K562 (cell line): ENCODE measurements around the gene HAPLN2. TPM values are rescaled to one million over a fixed set of nuclear protein-coding genes. Genes with fewer than 3 reads are reported as not detected.

Experiments used
- BDP1 ChIP-seq: IDR thresholded peaks from 3 replicates; pipeline ENCODE4 v1.6.1; 2011; ENCODE audit not compliant: insufficient read length, insufficient read depth
- CBFA2T2 ChIP-seq: fragments of 450-650 bp; conservative IDR thresholded peaks from 2 replicates; pipeline ENCODE4 v1.6.1; 2017; ENCODE audit warnings: mild to moderate bottlenecking
- FOXK2 ChIP-seq, 2 experiments: fragments of 450-650 bp; IDR thresholded peaks in 1 of 2; conservative IDR thresholded peaks in 1 of 2; 2 replicates each; pipeline ENCODE4 v1.6.1; 2016; ENCODE audit warnings: low read depth in 2 of 2, mild to moderate bottlenecking in 1 of 2
- L3MBTL2 ChIP-seq: fragments of 450-650 bp; IDR thresholded peaks from 2 replicates; pipeline ENCODE4 v1.6.1; 2016; ENCODE audit warnings: mild to moderate bottlenecking, moderate library complexity
- OTX1 ChIP-seq: fragments of 450-650 bp; formaldehyde crosslinking; IDR thresholded peaks from 2 replicates; pipeline ENCODE4 v1.4.0; 2022; ENCODE audit warnings: mild to moderate bottlenecking
- RBBP5 ChIP-seq: fragments of 200-600 bp; sonication (generic); IDR thresholded peaks from 2 replicates; pipeline ENCODE4 v1.6.1; 2012; ENCODE audit warnings: borderline replicate concordance, mild to moderate bottlenecking, low read length, control low read depth, inconsistent platforms; ENCODE audit not compliant: insufficient read depth, poor library complexity, severe bottlenecking
- SAP30 ChIP-seq: fragments of 200-600 bp; sonication (generic); IDR thresholded peaks from 2 replicates; pipeline ENCODE4 v1.6.1; 2012; ENCODE audit warnings: borderline replicate concordance, low read depth, mild to moderate bottlenecking, moderate library complexity, low read length, control low read depth, inconsistent platforms; ENCODE audit not compliant: insufficient read depth, poor library complexity, severe bottlenecking
- TRIM28 ChIP-seq: fragments of 450-650 bp; IDR thresholded peaks from 2 replicates; pipeline ENCODE4 v1.6.1; 2017
- ZNF140 ChIP-seq: fragments of 250-450 bp; sonication (Bioruptor Pico); IDR thresholded peaks from 2 replicates; pipeline ENCODE4 v1.8.0; 2021; ENCODE audit warnings: moderate library complexity, mild to moderate bottlenecking, inconsistent platforms
- ZNF561 ChIP-seq: fragments of 450-650 bp; formaldehyde crosslinking; conservative IDR thresholded peaks from 2 replicates; pipeline ENCODE4 v1.4.0; 2020; ENCODE audit warnings: mild to moderate bottlenecking, moderate library complexity
- ZNF589 ChIP-seq: fragments of 200-800 bp; sonication (Bioruptor generic); IDR thresholded peaks from 2 replicates; pipeline ENCODE4 v1.6.1; 2016; ENCODE audit warnings: low read depth, missing genetic modification characterization, missing compliant biosample characterization
- ZNF644 ChIP-seq: fragments of 200-800 bp; sonication (Bioruptor generic); IDR thresholded peaks from 2 replicates; pipeline ENCODE4 v1.6.1; 2016; ENCODE audit warnings: low read depth, missing genetic modification characterization, missing compliant biosample characterization
- polyA plus RNA-seq, 8 experiments: library from polyadenylated mRNA; depleted of rRNA in 4 of 8; stranded (reverse) in 5 of 8; unstranded in 3 of 8; fragments of >200 nt; fragmentation: Nextera tagmentation in 2 of 8; fragmentation: Illumina TruSeq in 1 of 8; extraction: Ambion mirVana in 2 of 8; extraction: Trizol in 1 of 8; gene quantifications; 2 replicates each; pipeline versions ENCODE4 v1.2.1 to v1.2.3, GENCODE V29; 2011 to 2014; ENCODE audit warnings: inconsistent platforms in 1 of 8, missing spikeins in 1 of 8
- total RNA-seq, 7 experiments: library from RNA; depleted of rRNA in 6 of 7; stranded (reverse); fragments of >200 nt in 6 of 7; fragmentation: Illumina TruSeq in 2 of 7; extraction: Trizol in 2 of 7; gene quantifications; 2 replicates each; pipeline versions ENCODE4 v1.2.1 to v1.2.3, GENCODE V29; 2011 to 2021; ENCODE audit warnings: low replicate concordance in 1 of 7
- TF ChIP-seq, protein P1 (sequence below): IDR thresholded peaks from 2 replicates; pipeline ENCODE4 v1.6.1; 2011; ENCODE audit not compliant: insufficient read length; ENCODE audit errors: extremely low read depth
- TF ChIP-seq, protein P2 (sequence below): sonication (generic); formaldehyde crosslinking; IDR thresholded peaks from 2 replicates; pipeline ENCODE4 v1.9.0; 2022; ENCODE audit warnings: mild to moderate bottlenecking, missing genetic modification reagents
- TF ChIP-seq, protein P3 (sequence below): fragments of 200-800 bp; sonication (Bioruptor generic); IDR thresholded peaks from 2 replicates; pipeline ENCODE4 v1.6.1; 2017; ENCODE audit warnings: missing genetic modification characterization, missing compliant biosample characterization

Gene HAPLN2
- total and polyA plus RNA-seq, 9 of the 15 experiments (the other 6 are each of a cell fraction or from before 2014, with no cell fraction given) = 0.14 to 5.2 (median 3.8) TPM; not detected in 4

DNA sequence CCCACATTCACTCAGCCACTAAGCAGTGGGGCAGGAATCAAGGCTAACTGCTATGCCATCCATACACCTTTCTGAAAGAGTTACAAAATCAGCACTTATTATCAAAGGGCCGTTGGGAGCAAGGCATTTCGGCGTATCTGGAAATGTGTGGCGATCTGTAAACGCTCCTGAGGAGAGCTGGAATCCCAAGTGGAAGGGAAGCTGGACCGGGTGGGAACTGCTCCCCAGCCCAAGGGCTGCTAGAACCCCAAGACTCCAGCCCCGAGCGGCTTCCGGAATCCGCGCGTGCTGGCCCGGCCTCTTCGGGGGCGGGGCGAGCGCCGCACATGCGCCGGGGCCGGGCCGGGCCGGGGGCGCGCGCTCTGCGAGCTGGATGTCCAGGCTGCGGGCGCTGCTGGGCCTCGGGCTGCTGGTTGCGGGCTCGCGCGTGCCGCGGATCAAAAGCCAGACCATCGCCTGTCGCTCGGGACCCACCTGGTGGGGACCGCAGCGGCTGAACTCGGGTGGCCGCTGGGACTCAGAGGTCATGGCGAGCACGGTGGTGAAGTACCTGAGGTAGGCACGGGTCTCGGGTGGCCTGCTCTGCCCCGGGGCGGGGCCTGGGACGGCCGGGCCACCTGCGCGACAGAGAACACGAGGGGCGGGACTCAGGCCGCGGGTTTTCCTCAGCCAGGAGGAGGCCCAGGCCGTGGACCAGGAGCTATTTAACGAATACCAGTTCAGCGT is 27.6 kb upstream of the HAPLN2 start, which contains the start of gene NAXE (continued):
- TF ChIP-seq, protein P1, sequence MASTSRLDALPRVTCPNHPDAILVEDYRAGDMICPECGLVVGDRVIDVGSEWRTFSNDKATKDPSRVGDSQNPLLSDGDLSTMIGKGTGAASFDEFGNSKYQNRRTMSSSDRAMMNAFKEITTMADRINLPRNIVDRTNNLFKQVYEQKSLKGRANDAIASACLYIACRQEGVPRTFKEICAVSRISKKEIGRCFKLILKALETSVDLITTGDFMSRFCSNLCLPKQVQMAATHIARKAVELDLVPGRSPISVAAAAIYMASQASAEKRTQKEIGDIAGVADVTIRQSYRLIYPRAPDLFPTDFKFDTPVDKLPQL = no peak
- TF ChIP-seq ZNF561 (CRISPR knock-in tag) (no peak), OTX1 (CRISPR knock-in tag) (no peak), CBFA2T2 (no peak), BDP1 (no peak), FOXK2 (conservative IDR thresholded peaks at IDR 0.05 in 1 of 2, IDR thresholded peaks at IDR 0.05 in 1 of 2; ENCODE audit: low read depth in 2 of 2) (peak in 1 of 2 experiments; percentile 10; a peak in 2 of 4 replicates), TRIM28 (no peak), L3MBTL2 (peak; percentile 79), ZNF140 (CRISPR knock-in tag) (no peak), ZNF589 (CRISPR knock-in tag) (no peak), ZNF644 (no peak), RBBP5 (peak; percentile 76), SAP30 (peak; percentile 59)
- TF ChIP-seq, protein P2, sequence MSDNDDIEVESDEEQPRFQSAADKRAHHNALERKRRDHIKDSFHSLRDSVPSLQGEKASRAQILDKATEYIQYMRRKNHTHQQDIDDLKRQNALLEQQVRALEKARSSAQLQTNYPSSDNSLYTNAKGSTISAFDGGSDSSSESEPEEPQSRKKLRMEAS (CRISPR knock-in tag) = peak; percentile 76
- TF ChIP-seq, protein P3, sequence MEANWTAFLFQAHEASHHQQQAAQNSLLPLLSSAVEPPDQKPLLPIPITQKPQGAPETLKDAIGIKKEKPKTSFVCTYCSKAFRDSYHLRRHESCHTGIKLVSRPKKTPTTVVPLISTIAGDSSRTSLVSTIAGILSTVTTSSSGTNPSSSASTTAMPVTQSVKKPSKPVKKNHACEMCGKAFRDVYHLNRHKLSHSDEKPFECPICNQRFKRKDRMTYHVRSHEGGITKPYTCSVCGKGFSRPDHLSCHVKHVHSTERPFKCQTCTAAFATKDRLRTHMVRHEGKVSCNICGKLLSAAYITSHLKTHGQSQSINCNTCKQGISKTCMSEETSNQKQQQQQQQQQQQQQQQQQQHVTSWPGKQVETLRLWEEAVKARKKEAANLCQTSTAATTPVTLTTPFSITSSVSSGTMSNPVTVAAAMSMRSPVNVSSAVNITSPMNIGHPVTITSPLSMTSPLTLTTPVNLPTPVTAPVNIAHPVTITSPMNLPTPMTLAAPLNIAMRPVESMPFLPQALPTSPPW (CRISPR knock-in tag) = peak; percentile 56
